ENCODE results near the gene OCA2.

GRCh38 chr15:28106294-28107110, 7.4 kb upstream of the OCA2 start:
- TF ChIP-seq RAD21 (IDR thresholded peaks at IDR 0.05; ENCODE audit: low read length) = no peak
- TF ChIP-seq CTCF (conservative IDR thresholded peaks at IDR 0.05; ENCODE audit: low read depth, low read length) = no peak
- no peak for TF ChIP-seq POLR2A (IDR thresholded peaks at IDR 0.05; ENCODE audit: low read depth, low read length)

Measured in IMR-90 (cell line).